IMR-90 (cell line): ENCODE data around the gene ACOXL. TPM values are rescaled to one million over a fixed set of nuclear protein-coding genes. Genes with fewer than 3 reads are reported as not detected.

Source experiments
- ATAC-seq: fragments of 200-7000 bp; cut with Tn5 transposase; 2 replicates; pipeline ENCODE4 v1.9.1; 2020; ENCODE audit warnings: low read depth, mild to moderate bottlenecking, moderate library complexity
- BruUV-seq: library from RNA; stranded (reverse); fragments of 400-500 nt; replicated peaks from 2 replicates; lab custom pipeline; 2021; lab: Mats Ljungman, UMichigan
- CTCF ChIA-PET: fragments of 300-600 bp; formaldehyde crosslinking; extraction: SDS; loops from one replicate; lab custom pipeline; 2021; ENCODE audit warnings: antibody characterized with exemption; lab: Yijun Ruan, JAX
- POLR2A ChIA-PET: fragments of 300-600 bp; sonication (Branson Sonifier 250); formaldehyde crosslinking; loops from one replicate; lab custom pipeline; 2022; ENCODE audit warnings: antibody characterized with exemption; ENCODE audit not compliant: unreplicated experiment; lab: Charles Lee
- DNase-seq: peaks from one replicate; pipeline ENCODE4 v3.0.0; 2013
- H2AFZ ChIP-seq: replicated peaks from 2 replicates; pipeline ENCODE3; 2013; ENCODE audit warnings: low read length, mild to moderate bottlenecking; ENCODE audit not compliant: poor library complexity
- H2AK5ac ChIP-seq: 2 replicates; pipeline ENCODE4 v1.6.1; 2013; ENCODE audit warnings: low read depth, low read length, inconsistent platforms
- H2AK9ac ChIP-seq: replicated peaks from 2 replicates; pipeline ENCODE3; 2013; ENCODE audit warnings: mild to moderate bottlenecking, low read depth, low read length, moderate library complexity; ENCODE audit not compliant: poor library complexity
- H2BK120ac ChIP-seq: 2 replicates; pipeline ENCODE4 v1.6.1; 2013; ENCODE audit warnings: low read depth, low read length, inconsistent platforms
- H2BK15ac ChIP-seq: 3 replicates; pipeline ENCODE4 v1.6.1; 2013; ENCODE audit warnings: low read depth, low read length, inconsistent platforms
- H2BK20ac ChIP-seq: 2 replicates; pipeline ENCODE4 v1.6.1; 2013; ENCODE audit warnings: low read depth, mild to moderate bottlenecking, inconsistent platforms, low read length, moderate library complexity
- H2BK5ac ChIP-seq: 2 replicates; pipeline ENCODE4 v1.6.1; 2013; ENCODE audit warnings: mild to moderate bottlenecking, low read depth, low read length, inconsistent platforms; ENCODE audit not compliant: poor library complexity, severe bottlenecking
- H3K14ac ChIP-seq: replicated peaks from 2 replicates; pipeline ENCODE4 v1.6.1; 2013; ENCODE audit warnings: low read depth, low read length, inconsistent platforms
- H3K18ac ChIP-seq: 2 replicates; pipeline ENCODE4 v1.6.1; 2013; ENCODE audit warnings: low read depth, low read length, control low read depth
- H3K23ac ChIP-seq: 2 replicates; pipeline ENCODE4 v1.6.1; 2013; ENCODE audit warnings: low read depth, low read length, inconsistent platforms
- H3K27ac ChIP-seq: 2 replicates; pipeline ENCODE4 v1.5.1; 2013; ENCODE audit warnings: mild to moderate bottlenecking, control low read depth, low read length; ENCODE audit not compliant: insufficient read depth
- H3K27me3 ChIP-seq: 2 replicates; pipeline ENCODE4 v1.6.1; 2013; ENCODE audit warnings: low read length; ENCODE audit not compliant: control insufficient read depth, insufficient read depth
- H3K36me3 ChIP-seq: 2 replicates; pipeline ENCODE4 v1.6.1; 2013; ENCODE audit warnings: low read length, mixed read lengths; ENCODE audit not compliant: control insufficient read depth, insufficient read depth
- H3K4ac ChIP-seq: 2 replicates; pipeline ENCODE4 v1.6.1; 2013; ENCODE audit warnings: low read depth, low read length, inconsistent platforms
- H3K4me1 ChIP-seq: 2 replicates; pipeline ENCODE4 v1.6.1; 2013; ENCODE audit warnings: low read length, mixed read lengths; ENCODE audit not compliant: control insufficient read depth, insufficient read depth
- H3K4me2 ChIP-seq: 2 replicates; pipeline ENCODE4 v1.6.1; 2013; ENCODE audit warnings: low read depth, mild to moderate bottlenecking, control low read depth, low read length, moderate library complexity
- H3K4me3 ChIP-seq: 2 replicates; pipeline ENCODE4 v1.5.1; 2013; ENCODE audit warnings: low read depth, mild to moderate bottlenecking, control low read depth, low read length, moderate library complexity; ENCODE audit not compliant: insufficient read depth
- H3K56ac ChIP-seq: 2 replicates; pipeline ENCODE4 v1.6.1; 2013; ENCODE audit warnings: low read length, inconsistent platforms; ENCODE audit not compliant: insufficient read depth; ENCODE audit errors: extremely low read depth
- H3K79me1 ChIP-seq, 2 experiments: 2 replicates each; pipeline ENCODE4 v1.6.1; 2013; ENCODE audit warnings: low read length in 2 of 2, inconsistent platforms in 1 of 2, low read depth in 1 of 2
- H3K9ac ChIP-seq: 2 replicates; pipeline ENCODE4 v1.6.1; 2013; ENCODE audit warnings: low read depth, low read length, control low read depth
- H3K9me1 ChIP-seq: 2 replicates; pipeline ENCODE4 v1.6.1; 2013; ENCODE audit warnings: low read length, inconsistent platforms; ENCODE audit not compliant: insufficient read depth
- H3K9me3 ChIP-seq: 2 replicates; pipeline ENCODE4 v1.6.1; 2013; ENCODE audit warnings: low read length; ENCODE audit not compliant: control insufficient read depth, insufficient read depth
- H4K20me1 ChIP-seq: 2 replicates; pipeline ENCODE4 v1.6.1; 2013; ENCODE audit warnings: low read length, inconsistent platforms; ENCODE audit not compliant: insufficient read depth
- H4K5ac ChIP-seq: 2 replicates; pipeline ENCODE4 v1.6.1; 2013; ENCODE audit warnings: mild to moderate bottlenecking, low read depth, low read length, control low read depth
- H4K8ac ChIP-seq, 2 experiments: 2 replicates each; pipeline ENCODE4 v1.6.1; 2013; ENCODE audit warnings: low read depth in 2 of 2, low read length in 2 of 2, control low read depth in 1 of 2, inconsistent platforms in 1 of 2
- H4K91ac ChIP-seq: 2 replicates; pipeline ENCODE4 v1.6.1; 2013; ENCODE audit warnings: low read depth, low read length, inconsistent platforms; ENCODE audit not compliant: insufficient read depth
- RCOR1 ChIP-seq: IDR thresholded peaks from 2 replicates; pipeline ENCODE4 v1.6.1; 2012; ENCODE audit warnings: mild to moderate bottlenecking, low read length, improper control_type of control experiment; ENCODE audit not compliant: insufficient replicate concordance
- WGBS, 2 experiments: methylation state at CpG; one replicate each; pipeline versions ENCODE4 v1.1.5 to v1.1.7; 2013; ENCODE audit warnings: missing lambda C conversion rate in 2 of 2; ENCODE audit not compliant: insufficient read length in 1 of 2; ENCODE audit errors: extremely low coverage in 2 of 2; 5-methylcytosine and 5-hydroxymethylcytosine counted together
- dilution Hi-C: fragments of 300-500 bp; cut with HindIII; formaldehyde crosslinking; loops from one replicate; pipeline ENCODE4 v1.14.3; 2018; ENCODE audit warnings: low sequenced_read_pairs; ENCODE audit not compliant: unreplicated experiment
- in situ Hi-C: fragments of 300-500 bp; cut with MboI; formaldehyde crosslinking; loops from 3 replicates; pipeline ENCODE4 v1.14.3; 2019; ENCODE audit warnings: low sequenced_read_pairs, inconsistent platforms, mixed read lengths
- intact Hi-C: fragments of 100-400 bp; cut with micrococcal nuclease; formaldehyde crosslinking; loops from 2 replicates; pipeline ENCODE4 v1.10.0; 2022
- polyA plus RNA-seq, 3 experiments: library from polyadenylated mRNA; depleted of rRNA; stranded (reverse); fragments of >200 nt; gene quantifications; 2 replicates each; pipeline ENCODE4 v1.2.3, GENCODE V29; 2012; ENCODE audit warnings: low replicate concordance in 1 of 3
- total RNA-seq: library from RNA; depleted of rRNA; stranded (reverse); fragments of >200 nt; gene quantifications from 2 replicates; pipeline ENCODE4 v1.2.3, GENCODE V29; 2012

Gene ACOXL
- total and polyA plus RNA-seq, 2 of the 4 experiments (the other 2 are of a cell fraction): not detected

DNA sequence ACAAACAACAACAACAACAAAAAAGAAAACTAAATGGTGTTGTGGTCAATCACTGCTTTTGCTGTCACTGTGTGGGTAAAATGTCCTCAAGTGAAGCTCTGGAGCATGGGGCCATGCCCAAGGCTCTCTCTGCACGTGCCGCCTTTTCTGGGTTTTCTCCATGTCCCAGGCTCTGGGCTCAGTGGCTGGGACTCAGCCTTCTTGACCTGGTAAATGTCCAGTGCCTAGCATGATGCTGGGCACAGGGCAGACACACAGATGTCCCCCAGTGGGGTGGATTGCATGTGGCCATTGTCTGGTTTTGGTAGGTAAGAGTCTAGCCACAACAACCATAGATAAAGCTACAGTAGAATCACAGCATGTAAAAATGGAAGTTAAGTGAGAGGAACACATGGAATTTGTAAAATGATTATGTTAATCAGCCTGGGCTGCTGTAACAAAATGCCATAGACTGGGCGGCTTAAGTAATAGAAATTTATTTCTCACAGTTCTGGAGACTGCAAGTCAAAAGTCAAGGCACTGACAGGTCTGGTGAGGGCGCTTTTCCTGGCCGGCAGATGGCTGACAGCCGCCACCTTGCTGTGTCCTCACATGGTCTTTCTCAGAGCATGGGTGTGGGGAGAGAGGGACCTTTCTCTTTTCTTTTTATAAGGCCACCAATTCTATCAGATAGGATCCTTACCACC lies 174.4 kb downstream of the ACOXL start:
- in situ Hi-C loops: no loop called here
- no peaks in the 10 kb centered on the region for H3K36me3 ChIP-seq
- TF ChIP-seq RCOR1: no peak
- H2AK5ac ChIP-seq: no peak overlapping the region
- H3K23ac ChIP-seq: no peak overlapping the region
- H3K4me2 ChIP-seq: no peak overlapping the region
- intact Hi-C loops: no loop called here
- H3K9ac ChIP-seq: no peak overlapping the region
- 90% methylated on average over 2 of the region's 6 CpGs; no CpG with 5 or more reads in 1 of the 2 experiments for WGBS, 2 experiments
- no peak overlapping the region for H4K5ac ChIP-seq
- BruUV-seq: no TSS peak
- DNase-seq: no peak
- H3K56ac ChIP-seq: no peak overlapping the region
- dilution Hi-C loops: no loop called here
- no peaks in the 10 kb centered on the region for H3K4me1 ChIP-seq
- H3K27me3 ChIP-seq: peaks cover 13% of the 10 kb centered on the region
- H4K8ac ChIP-seq: no peak overlapping the region
- no peak for ATAC-seq
- H2BK5ac ChIP-seq: no peak overlapping the region
- H3K9me1 ChIP-seq: no peaks in the 10 kb centered on the region
- no peak overlapping the region for H3K4me3 ChIP-seq
- H3K4ac ChIP-seq: no peak overlapping the region
- H2AK9ac ChIP-seq: no peak overlapping the region
- no peak overlapping the region for H3K18ac ChIP-seq
- POLR2A ChIA-PET: no interaction called here
- no peaks in the 10 kb centered on the region for H4K20me1 ChIP-seq
- CTCF ChIA-PET: interaction anchor here (0.8 kb wide), 1 partner anchor 259 kb away, joined by 4 read pairs; no protein-coding TSS in a partner anchor
- H3K27ac ChIP-seq: no peak overlapping the region
- H3K79me1 ChIP-seq: no peaks in the 10 kb centered on the region
- H2BK20ac ChIP-seq: no peak overlapping the region
- H2AFZ ChIP-seq: no peak overlapping the region
- H4K91ac ChIP-seq: no peak overlapping the region
- no peaks in the 10 kb centered on the region for H3K9me3 ChIP-seq
- no peak overlapping the region for H3K14ac ChIP-seq
- no peak overlapping the region for H2BK120ac ChIP-seq
- no peak overlapping the region for H2BK15ac ChIP-seq
